ENCODE data around the gene DCAF17.

DNA sequence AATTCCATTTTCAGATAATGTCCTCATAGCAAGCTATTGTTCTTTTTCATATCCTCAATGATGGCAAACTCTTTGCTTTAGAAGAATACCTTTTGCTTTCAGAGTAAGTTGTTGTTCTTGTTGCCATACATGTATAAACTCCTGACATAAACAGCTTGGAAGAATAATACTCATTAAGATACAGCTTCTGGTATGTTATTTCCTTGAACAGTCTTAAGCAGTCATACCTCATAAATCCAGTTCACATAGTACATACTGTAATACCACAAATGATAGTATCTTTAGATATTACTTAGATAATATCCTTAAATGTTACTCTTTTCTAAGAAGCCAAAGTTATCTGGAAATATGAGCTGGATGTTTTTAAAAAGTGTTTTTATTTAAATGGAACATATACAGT is 23.4 kb upstream of the DCAF17 start:
- TF ChIP-seq, protein P1, sequence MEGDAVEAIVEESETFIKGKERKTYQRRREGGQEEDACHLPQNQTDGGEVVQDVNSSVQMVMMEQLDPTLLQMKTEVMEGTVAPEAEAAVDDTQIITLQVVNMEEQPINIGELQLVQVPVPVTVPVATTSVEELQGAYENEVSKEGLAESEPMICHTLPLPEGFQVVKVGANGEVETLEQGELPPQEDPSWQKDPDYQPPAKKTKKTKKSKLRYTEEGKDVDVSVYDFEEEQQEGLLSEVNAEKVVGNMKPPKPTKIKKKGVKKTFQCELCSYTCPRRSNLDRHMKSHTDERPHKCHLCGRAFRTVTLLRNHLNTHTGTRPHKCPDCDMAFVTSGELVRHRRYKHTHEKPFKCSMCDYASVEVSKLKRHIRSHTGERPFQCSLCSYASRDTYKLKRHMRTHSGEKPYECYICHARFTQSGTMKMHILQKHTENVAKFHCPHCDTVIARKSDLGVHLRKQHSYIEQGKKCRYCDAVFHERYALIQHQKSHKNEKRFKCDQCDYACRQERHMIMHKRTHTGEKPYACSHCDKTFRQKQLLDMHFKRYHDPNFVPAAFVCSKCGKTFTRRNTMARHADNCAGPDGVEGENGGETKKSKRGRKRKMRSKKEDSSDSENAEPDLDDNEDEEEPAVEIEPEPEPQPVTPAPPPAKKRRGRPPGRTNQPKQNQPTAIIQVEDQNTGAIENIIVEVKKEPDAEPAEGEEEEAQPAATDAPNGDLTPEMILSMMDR (conservative IDR thresholded peaks at IDR 0.05; ENCODE audit: low read depth, low read length) = no peak
- TF ChIP-seq EZH2phosphoT487 (IDR thresholded peaks at IDR 0.05; ENCODE audit: borderline replicate concordance, low read length) (no peak), EZH2 (IDR thresholded peaks at IDR 0.05; ENCODE audit: low read length, unreplicated experiment) (no peak)

Measured in PC-3 (cell line).